GM10248 (cell line): ENCODE data around the gene SPOCD1.

Source experiments
- CTCF ChIA-PET: fragments of 300-600 bp; sonication (Branson Sonifier 250); formaldehyde crosslinking; extraction: SDS; loops from one replicate; lab custom pipeline; 2021; ENCODE audit warnings: antibody characterized with exemption; lab: Yijun Ruan, JAX
- POLR2A ChIA-PET: fragments of 350-650 bp; sonication (Branson Sonifier 250); formaldehyde crosslinking; extraction: SDS; loops from one replicate; lab custom pipeline; 2020; ENCODE audit warnings: antibody characterized with exemption; lab: Yijun Ruan, JAX
- DNase-seq: peaks from one replicate; pipeline ENCODE4 v3.0.0; 2012; ENCODE audit errors: extremely low spot score
- CTCF ChIP-seq: IDR thresholded peaks from 2 replicates; pipeline ENCODE4 v1.5.1; 2012; ENCODE audit warnings: mild to moderate bottlenecking, low read depth; ENCODE audit errors: extremely low read depth, missing control alignments, control extremely low read depth

SPOCD1 gene

GRCh38 chr1:31758823-31759222, 57.0 kb downstream of the SPOCD1 start:
- ChIA-PET CTCF (interaction anchor here (0.7 to 7.3 kb wide), 4 partner anchors 11 to 96 kb away, joined by 3 to 44 read pairs (median 14); no protein-coding TSS in a partner anchor), POLR2A (interaction anchor here (0.6 kb wide), 1 partner anchor 903 kb away, joined by 4 read pairs; no protein-coding TSS in a partner anchor)
- no peak for DNase-seq
- TF ChIP-seq CTCF: no peak

- POLR2A ChIA-PET: no interaction called here
- no peak for TF ChIP-seq CTCF
- no peak for DNase-seq
- CTCF ChIA-PET: interaction anchor here (0.9 to 7.3 kb wide), 6 partner anchors 10 to 209 kb away, joined by 3 to 44 read pairs (median 4); no protein-coding TSS in a partner anchor
These were observed 57.8 kb downstream of the SPOCD1 start for GRCh38 chr1:31757989-31758388.

- no peak for DNase-seq
- POLR2A ChIA-PET: no interaction called here
- TF ChIP-seq CTCF: no peak
- CTCF ChIA-PET: interaction anchor here (1.2 to 7.3 kb wide), 4 partner anchors 32 to 208 kb away, joined by 3 to 44 read pairs (median 4); no protein-coding TSS in a partner anchor
These were observed 58.6 kb downstream of the SPOCD1 start for GRCh38 chr1:31757204-31757679.

- TF ChIP-seq CTCF: no peak
- no peak for DNase-seq
- ChIA-PET POLR2A (no interaction called here), CTCF (interaction anchor here (1.4 kb wide), 1 partner anchor 208 kb away, joined by 3 read pairs; no protein-coding TSS in a partner anchor)
These were observed 59.2 kb downstream of the SPOCD1 start for GRCh38 chr1:31756578-31756977.

- no peak for DNase-seq
- TF ChIP-seq CTCF: no peak
- ChIA-PET POLR2A (no interaction called here), CTCF (interaction anchor here (1.8 kb wide), 1 partner anchor 10 kb away, joined by 5 read pairs; no protein-coding TSS in a partner anchor)
These were observed 59.9 kb downstream of the SPOCD1 start for GRCh38 chr1:31755850-31756492.

- CTCF ChIA-PET: interaction anchor here (0.8 to 1.8 kb wide), 2 partner anchors 9 to 34 kb away, joined by 3 to 5 read pairs; no protein-coding TSS in a partner anchor
- POLR2A ChIA-PET: no interaction called here
- no peak for TF ChIP-seq CTCF
- DNase-seq: no peak
These were observed 60.6 kb downstream of the SPOCD1 start for GRCh38 chr1:31755197-31755611.
